ENCODE measurements around the gene ACOT4. TPM values are rescaled to one million over a fixed set of nuclear protein-coding genes. Genes with fewer than 3 reads are reported as not detected.
"Not testable (repeated sequence)": the region's sequence is repeated elsewhere in the genome, so short reads cannot be mapped to it uniquely, and the experiment has no call there.

The ACOT4 gene
- total RNA-seq, 2 experiments from 2014 or later: 1.8 to 2.2 TPM

- no peak for DNase-seq
- no peaks in the 10 kb centered on the region for H3K36me3 Mint-ChIP-seq (ENCODE audit: low read depth)
- TF ChIP-seq CTCF (IDR thresholded peaks at IDR 0.05): no peak
- POLR2A ChIA-PET: interaction anchor here (1.2 to 1.8 kb wide), 2 partner anchors 11 to 96 kb away, joined by 3 to 6 read pairs; no protein-coding TSS in a partner anchor
- CTCF ChIA-PET: interaction anchor here (1.0 to 2.0 kb wide), 2 partner anchors 45 to 80 kb away, joined by 4 to 9 read pairs; no protein-coding TSS in a partner anchor
- no peaks in the 10 kb centered on the region for H3K9me3 Mint-ChIP-seq
- ATAC-seq: no peak
- no peak overlapping the region for H3K27ac Mint-ChIP-seq
- intact Hi-C loops (cut with micrococcal nuclease): no loop called here
- H3K27me3 Mint-ChIP-seq: no peaks in the 10 kb centered on the region
- H3K4me1 Mint-ChIP-seq (ENCODE audit: low read depth): peaks cover 4% of the 10 kb centered on the region
- H3K4me3 Mint-ChIP-seq: no peak overlapping the region
These were observed 3.0 kb upstream of the ACOT4 start for GRCh38 chr14:73588695-73589094.

GRCh38 chr14:73589116-73589515 lies 2.6 kb upstream of the ACOT4 start:
- ChIA-PET POLR2A (interaction anchor here (0.9 to 1.8 kb wide), 4 partner anchors 10 to 96 kb away, joined by 3 to 6 read pairs (median 3); no protein-coding TSS in a partner anchor), CTCF (interaction anchor here (1.0 to 2.0 kb wide), 3 partner anchors 10 to 81 kb away, joined by 4 to 9 read pairs (median 6); no protein-coding TSS in a partner anchor)
- H3K4me1 Mint-ChIP-seq (ENCODE audit: low read depth): peaks cover 4% of the 10 kb centered on the region
- ATAC-seq: no peak
- no peaks in the 10 kb centered on the region for H3K27me3 Mint-ChIP-seq
- no peak overlapping the region for H3K27ac Mint-ChIP-seq
- TF ChIP-seq CTCF (IDR thresholded peaks at IDR 0.05): no peak
- H3K4me3 Mint-ChIP-seq: no peak overlapping the region
- no peaks in the 10 kb centered on the region for H3K36me3 Mint-ChIP-seq (ENCODE audit: low read depth)
- intact Hi-C loops (cut with micrococcal nuclease): no loop called here
- no peaks in the 10 kb centered on the region for H3K9me3 Mint-ChIP-seq
- DNase-seq: no peak

DNA sequence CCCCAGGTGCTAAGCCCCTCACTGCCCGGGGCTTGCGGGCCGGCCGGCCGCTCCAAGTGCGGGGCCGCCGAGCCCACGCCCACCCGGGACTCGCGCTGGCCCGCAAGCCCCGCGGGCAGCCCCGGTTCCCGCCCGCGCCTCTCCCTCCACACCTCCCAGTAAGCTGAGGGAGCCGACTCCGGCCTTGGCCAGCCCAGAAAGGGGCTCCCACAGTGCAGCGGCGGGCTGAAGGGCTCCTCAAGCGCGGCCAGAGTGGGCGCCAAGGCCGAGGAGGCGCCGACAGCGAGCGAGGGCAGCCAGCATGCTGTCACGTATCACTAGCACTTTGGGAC lies 1.0 kb upstream of the ACOT4 start:
- DNase-seq; H3K27ac Mint-ChIP-seq; H3K4me1 Mint-ChIP-seq (ENCODE audit: low read depth); ATAC-seq; H3K27me3 Mint-ChIP-seq; H3K36me3 Mint-ChIP-seq (ENCODE audit: low read depth); H3K9me3 Mint-ChIP-seq; H3K4me3 Mint-ChIP-seq; intact Hi-C loops (cut with micrococcal nuclease): not testable (repeated sequence)
- CTCF ChIA-PET: interaction anchor here (1.8 to 2.0 kb wide), 2 partner anchors 9 to 43 kb away, joined by 6 to 9 read pairs; no protein-coding TSS in a partner anchor
- POLR2A ChIA-PET: interaction anchor here (1.8 kb wide), 1 partner anchor 9 kb away, joined by 6 read pairs; no protein-coding TSS in a partner anchor

GRCh38 chr14:73594491-73594890 lies 2.8 kb downstream of the ACOT4 start:
- H3K4me3 Mint-ChIP-seq: no peak overlapping the region
- H3K4me1 Mint-ChIP-seq (ENCODE audit: low read depth): peaks cover 4% of the 10 kb centered on the region
- no peak for DNase-seq
- ATAC-seq: no peak
- H3K27ac Mint-ChIP-seq: no peak overlapping the region
- H3K27me3 Mint-ChIP-seq: no peaks in the 10 kb centered on the region
- H3K36me3 Mint-ChIP-seq (ENCODE audit: low read depth): no peaks in the 10 kb centered on the region
- H3K9me3 Mint-ChIP-seq: no peaks in the 10 kb centered on the region
- no peak for TF ChIP-seq CTCF (IDR thresholded peaks at IDR 0.05)
- POLR2A ChIA-PET: no interaction called here
- intact Hi-C loops (cut with micrococcal nuclease): no loop called here
- CTCF ChIA-PET: interaction anchor here (0.9 to 1.1 kb wide), 2 partner anchors 13 to 27 kb away, joined by 3 read pairs; no protein-coding TSS in a partner anchor

GRCh38 chr14:73599499-73599898 lies 7.8 kb downstream of the ACOT4 start:
- Mint-ChIP-seq H3K4me3 (no peak overlapping the region), H3K36me3 (ENCODE audit: low read depth) (no peaks in the 10 kb centered on the region), H3K27ac (no peak overlapping the region), H3K4me1 (ENCODE audit: low read depth) (no peaks in the 10 kb centered on the region), H3K27me3 (no peaks in the 10 kb centered on the region), H3K9me3 (no peaks in the 10 kb centered on the region)
- intact Hi-C loops (cut with micrococcal nuclease): no loop called here
- TF ChIP-seq CTCF (IDR thresholded peaks at IDR 0.05): no peak
- ChIA-PET CTCF (interaction anchor here (2.4 kb wide), 1 partner anchor 9 kb away, joined by 6 read pairs; no protein-coding TSS in a partner anchor), POLR2A (interaction anchor here (1.2 kb wide), 1 partner anchor 10 kb away, joined by 6 read pairs; no protein-coding TSS in a partner anchor)
- no peak for DNase-seq
- no peak for ATAC-seq
